GM21528 (cell line): Measurements from ENCODE around the gene OPA1.

Experiments
- ATAC-seq: cut with Tn5 transposase; IDR thresholded peaks from one replicate; pipeline ENCODE4 v1.9.1; 2021; ENCODE audit warnings: mild to moderate bottlenecking, moderate library complexity; ENCODE audit not compliant: unreplicated experiment, low FRiP score

OPA1 gene

DNA sequence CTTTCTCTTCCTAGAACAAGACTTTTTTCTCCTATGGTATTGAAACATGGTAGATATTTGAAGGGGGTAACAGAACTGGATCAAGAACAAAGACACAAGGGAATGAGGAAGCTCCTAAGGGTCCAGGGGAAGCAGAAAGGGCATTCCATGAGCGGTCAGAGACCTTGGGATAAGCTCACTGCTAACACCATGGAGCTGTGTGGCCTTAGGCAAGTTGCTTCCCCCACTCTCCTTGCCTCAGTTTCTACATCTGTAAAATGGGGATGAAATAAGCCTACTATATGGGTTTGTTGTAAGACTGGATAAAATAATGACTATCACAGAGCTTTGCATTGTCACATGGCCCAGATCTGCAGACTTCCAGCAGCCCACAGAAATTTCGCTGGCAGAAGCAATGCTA is 139.8 kb downstream of the OPA1 start:
- ATAC-seq: no peak

GRCh38 chr3:193734737-193735366 is 141.8 kb downstream of the OPA1 start:
- ATAC-seq: no peak

GRCh38 chr3:193735850-193736249 is 142.8 kb downstream of the OPA1 start:
- ATAC-seq: no peak

- no peak for ATAC-seq
Measured at GRCh38 chr3:193736616-193737015, 143.6 kb downstream of the OPA1 start.

GRCh38 chr3:193737191-193737751 is 144.3 kb downstream of the OPA1 start:
- ATAC-seq: no peak

- peak; percentile 57 for ATAC-seq
Measured at GRCh38 chr3:193742628-193743027, 149.6 kb downstream of the OPA1 start.

- ATAC-seq: peak; percentile 53
Measured at GRCh38 chr3:193743702-193744047, 150.7 kb downstream of the OPA1 start.

DNA sequence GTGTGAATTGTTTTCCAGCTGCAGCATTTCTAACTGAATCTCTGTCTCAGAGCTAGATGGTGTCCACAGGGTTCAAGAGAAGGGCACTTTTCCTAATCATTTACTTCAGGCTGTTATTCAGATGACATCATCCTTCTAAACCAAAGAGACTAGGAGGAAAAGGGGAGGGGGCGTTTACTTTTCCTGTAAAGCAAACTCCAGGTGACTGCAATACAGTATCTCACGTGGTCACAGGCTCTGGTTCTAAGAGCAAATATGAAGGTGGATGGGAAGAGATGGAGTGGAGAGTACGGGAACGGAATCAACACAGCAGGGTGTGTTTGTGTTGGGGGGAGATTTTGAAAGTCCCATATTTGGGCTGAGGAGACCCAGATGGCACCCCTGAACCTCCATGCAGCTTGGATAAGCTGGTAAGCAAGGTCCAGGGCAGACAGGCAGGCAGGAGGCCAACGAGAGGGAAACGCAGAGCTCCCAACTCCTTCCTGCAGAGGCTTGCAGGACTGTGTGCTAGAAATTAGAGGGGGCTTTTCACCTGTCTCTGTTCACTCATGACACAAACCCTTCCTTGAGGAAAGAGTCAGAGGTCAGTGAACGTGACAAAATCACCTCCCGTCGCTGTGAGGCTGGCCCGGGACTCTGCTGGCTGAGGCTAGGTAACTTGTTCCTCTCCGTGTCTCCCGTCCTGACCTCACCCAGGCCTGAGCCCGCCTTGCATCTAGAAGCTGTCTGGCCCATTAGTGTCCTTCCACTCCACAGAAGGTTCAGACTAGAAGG is 151.2 kb downstream of the OPA1 start:
- ATAC-seq: peak; percentile 20

DNA sequence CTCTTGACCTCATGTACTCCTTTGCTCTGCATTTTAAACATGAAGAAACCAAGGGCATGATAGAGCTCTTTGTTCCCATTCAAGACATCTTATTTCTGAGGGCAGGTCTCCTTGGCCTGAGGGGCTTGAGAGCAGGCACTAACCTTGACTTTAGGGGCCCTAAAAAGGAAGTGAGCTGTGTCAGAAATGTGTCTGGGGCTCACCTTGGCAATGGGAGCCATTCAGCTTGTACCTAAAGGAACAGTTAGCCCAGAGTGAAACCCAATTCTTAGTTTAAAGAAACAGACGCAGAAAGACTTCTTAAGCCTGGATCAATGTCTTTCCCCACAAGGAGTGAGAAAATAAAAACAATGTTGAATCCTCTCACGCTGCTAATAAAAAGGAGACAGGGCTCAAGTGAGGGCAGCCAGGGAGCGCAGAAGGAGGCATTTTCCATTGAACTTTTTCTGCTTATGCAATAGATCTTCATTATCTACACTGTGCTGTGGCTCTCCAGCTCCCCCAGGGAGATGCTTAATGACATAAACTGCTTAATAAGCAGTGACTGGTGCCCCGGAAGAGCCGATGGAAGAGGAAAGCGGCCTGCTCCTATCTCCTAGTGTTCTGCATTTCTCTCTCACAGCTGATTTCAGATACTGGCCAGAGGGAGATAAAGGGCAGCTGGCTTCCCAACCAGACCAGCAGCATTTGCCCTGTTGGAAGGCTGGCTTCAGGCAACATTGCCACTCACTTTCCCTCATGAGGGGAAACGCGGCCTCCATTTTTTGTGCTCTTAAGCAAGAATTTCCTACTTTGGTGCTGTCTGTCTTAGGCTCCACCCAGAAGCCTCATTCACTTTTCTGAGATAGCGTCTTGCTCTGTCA is 152.0 kb downstream of the OPA1 start:
- no peak for ATAC-seq

DNA sequence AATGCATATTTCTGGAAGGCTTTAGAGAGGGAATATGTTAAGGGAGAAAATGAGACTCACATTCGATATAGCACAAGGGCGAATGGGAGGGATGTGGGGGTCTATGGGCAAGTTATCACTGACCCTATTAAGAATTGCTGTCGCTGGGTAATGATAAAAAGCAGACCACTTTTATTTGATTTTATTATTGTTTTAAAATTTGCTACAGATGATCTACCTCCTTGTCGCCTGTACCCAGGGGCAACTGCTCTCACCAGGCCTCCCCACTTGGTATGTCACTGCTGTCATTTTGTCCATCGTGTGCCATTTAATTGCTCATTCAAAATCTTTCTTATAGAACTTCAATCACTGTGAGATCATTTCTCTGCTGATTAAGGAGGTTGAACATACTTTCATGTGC is 153.8 kb downstream of the OPA1 start:
- ATAC-seq: no peak
